C1 segment of cervical spinal cord (tissue), 14 donors: ENCODE results near the gene MAGI1.
"Not testable (repeated sequence)": the region's sequence is repeated elsewhere in the genome, so short reads cannot be mapped to it uniquely, and the experiment has no call there.

ENCODE experiments used
- DNase-seq, 14 donors: peaks; one replicate each; lab custom pipeline; 2025; lab: John Stamatoyannopoulos, UW

The MAGI1 gene

DNA sequence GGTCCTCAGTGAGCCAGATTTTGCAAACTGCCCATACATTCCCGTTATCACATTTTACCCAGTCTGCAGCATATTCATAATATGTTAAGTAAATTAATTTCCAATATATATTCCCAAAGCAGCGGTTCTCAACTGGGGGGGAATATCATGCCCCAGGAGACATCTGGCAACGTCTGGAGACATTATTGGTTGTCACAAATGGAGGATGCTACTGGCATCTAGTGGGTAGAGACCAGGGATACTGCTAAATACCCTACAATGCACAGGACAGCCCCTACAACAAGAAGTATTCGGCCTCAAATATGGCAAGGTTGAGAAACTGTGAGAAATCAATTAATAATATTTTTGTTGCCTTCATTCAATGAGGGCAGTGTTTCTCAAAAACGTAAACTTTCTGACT is 280.3 kb downstream of the MAGI1 start:
- DNase-seq = peak in 1 of 14 donors; percentile 21

DNA sequence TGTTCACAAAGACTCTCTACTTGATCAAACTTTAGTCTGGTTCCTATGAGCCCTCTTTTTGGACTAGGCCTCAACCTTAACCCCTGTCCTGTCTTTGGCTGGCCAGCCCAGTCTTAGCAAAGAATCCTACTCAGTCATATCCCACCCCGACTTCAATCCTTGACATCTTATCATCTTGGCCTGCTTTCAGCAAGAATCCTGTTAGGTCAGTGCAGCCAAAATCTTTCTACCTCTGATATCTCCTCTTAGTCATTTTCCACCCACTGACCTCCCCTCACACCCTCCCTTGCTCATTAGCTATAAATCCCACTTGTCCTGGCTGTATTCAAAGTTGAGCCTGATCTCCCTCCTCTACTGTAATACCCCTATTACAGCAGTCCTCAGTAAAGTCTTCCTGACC is 286.1 kb downstream of the MAGI1 start:
- DNase-seq = no peak

GRCh38 chr3:65751123-65751700 is 287.5 kb downstream of the MAGI1 start:
- DNase-seq = peak in 10 of 14 donors; percentile 19 to 74 (median 52)

DNA sequence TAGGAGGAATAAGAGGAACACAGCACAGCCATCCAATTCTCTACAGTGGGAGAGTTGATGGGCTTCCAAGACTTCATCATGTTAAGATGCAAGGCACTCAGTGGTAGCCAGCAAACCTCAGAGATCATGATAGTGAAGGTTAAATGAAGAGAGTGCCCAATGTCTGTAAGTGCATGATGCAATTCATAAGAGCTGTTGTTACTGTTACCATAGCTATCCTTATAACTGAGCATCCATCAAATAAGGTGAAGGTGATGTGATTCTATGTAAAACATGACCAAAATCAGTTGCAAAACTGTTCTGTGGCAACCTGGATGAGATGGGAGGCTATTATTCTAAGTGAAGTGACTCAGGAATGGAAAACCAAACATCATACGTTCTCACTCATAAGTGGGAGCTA is 289.7 kb downstream of the MAGI1 start:
- DNase-seq = no peak

- DNase-seq = no peak
Measured at GRCh38 chr3:65748326-65748725, 290.4 kb downstream of the MAGI1 start.

DNA sequence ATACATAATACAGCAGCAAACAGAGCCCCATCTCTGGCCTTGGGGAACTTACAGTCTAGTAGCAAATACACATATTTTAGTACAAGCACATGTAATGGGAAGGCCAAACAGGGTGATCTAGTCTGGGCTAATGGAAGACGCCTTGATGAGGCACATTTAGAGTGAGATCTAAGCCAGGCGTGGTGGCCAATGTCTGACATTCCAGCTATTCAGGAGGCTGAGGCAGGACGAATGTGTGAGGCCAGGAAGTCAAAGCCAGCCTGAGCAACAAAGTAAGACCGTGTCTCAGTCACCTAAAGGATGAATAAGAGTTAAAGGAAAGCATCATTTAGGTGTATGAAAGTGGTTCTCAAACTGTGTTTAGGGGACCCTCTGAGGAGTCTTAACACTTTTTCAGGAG is 291.9 kb downstream of the MAGI1 start:
- no peak for DNase-seq

- DNase-seq = peak in 1 of 14 donors; percentile 53
Measured at GRCh38 chr3:65745306-65745705, 293.4 kb downstream of the MAGI1 start.

- no peak for DNase-seq
Measured at GRCh38 chr3:65742914-65743313, 295.8 kb downstream of the MAGI1 start.

- no peak for DNase-seq
Measured at GRCh38 chr3:65741540-65741939, 297.2 kb downstream of the MAGI1 start.

GRCh38 chr3:65739901-65740541 is 298.7 kb downstream of the MAGI1 start:
- no peak for DNase-seq

GRCh38 chr3:65734792-65735191 is 303.9 kb downstream of the MAGI1 start:
- no peak for DNase-seq

- no peak for DNase-seq
Measured at GRCh38 chr3:65734382-65734781, 304.3 kb downstream of the MAGI1 start.

GRCh38 chr3:65733459-65733858 is 305.3 kb downstream of the MAGI1 start:
- DNase-seq = no peak

DNA sequence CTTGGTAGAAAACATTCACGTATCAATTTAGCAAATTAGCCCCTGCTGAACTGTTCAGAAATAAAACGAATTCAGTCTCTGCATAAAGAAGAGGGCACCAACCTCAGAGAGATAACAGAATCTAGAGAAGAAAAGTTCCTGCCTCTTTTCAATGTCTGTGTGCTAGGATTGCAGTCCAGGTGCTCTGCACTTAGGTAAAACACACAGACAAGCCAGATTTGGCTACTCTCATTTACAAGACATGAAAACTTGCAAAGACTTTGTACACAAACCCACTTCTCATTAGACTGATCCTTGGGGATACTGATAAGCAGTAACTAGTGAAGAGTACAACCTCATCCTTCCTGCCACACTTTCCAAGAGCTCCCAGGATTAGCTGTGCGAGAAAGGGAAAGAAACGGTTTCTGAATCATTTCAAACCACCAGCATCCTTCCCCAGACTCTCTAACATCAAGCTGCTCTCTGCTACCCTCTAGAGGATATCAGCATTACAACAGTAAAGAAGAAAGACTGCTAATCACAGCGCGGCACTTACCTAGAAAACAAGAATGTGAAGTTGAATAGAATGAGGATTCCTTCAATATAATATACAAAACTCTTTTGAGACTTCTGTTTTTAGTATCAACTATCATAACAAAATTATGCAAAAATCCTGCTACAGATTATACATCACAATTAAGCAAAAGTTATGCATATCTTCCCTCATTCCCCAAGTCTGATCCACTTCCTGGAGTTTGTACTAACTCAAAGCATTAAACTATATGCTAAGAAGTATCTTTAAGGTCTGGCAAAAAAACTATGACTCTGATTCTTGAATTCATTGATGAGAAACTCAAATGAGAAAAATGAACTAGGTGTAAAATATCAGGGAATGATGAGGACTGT is 306.4 kb downstream of the MAGI1 start:
- peak in 4 of 14 donors; percentile 11 to 53 (median 18) for DNase-seq

GRCh38 chr3:65730449-65730848 is 308.3 kb downstream of the MAGI1 start:
- DNase-seq = no peak

- DNase-seq = no peak
Measured at GRCh38 chr3:65729973-65730372, 308.7 kb downstream of the MAGI1 start.

DNA sequence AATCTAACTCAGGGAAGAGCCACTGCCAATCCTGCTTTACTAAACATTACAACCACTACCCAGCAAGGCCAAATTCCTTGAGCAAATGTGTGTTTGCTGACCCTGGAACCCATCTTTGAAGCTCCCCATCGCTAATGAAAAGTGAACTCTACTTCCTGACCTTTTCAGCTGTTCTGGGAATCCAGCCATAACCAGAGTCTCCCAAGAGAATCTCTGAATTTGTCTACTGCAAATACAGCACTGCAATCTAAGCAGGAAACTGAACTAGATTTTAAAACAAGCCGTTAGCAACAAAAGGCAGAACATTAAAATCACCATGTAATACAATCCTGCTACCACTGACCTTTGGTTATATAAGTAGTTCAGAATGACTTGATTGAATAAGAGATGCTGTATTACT is 309.2 kb downstream of the MAGI1 start:
- DNase-seq = peak in 2 of 14 donors; percentile 7 to 13

DNA sequence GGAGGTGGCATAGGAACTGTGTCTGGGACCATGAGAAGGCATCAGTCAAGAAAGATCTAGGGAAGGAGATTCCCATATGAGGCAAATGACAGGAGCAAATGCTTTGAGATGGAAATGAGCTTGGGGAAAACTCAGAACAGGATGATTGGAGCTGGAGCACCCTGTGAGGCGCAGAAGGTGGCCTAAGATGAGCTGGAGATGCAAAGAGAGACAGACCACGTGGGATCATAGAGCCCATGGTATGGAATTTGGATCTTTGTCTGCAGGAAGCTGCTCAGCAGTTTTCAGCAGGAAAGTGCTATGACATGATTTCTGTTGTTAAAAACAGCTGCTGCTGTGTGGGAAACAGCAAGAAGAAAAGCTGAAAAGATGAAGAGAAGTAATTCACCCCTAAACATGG is 310.6 kb downstream of the MAGI1 start:
- no peak for DNase-seq

DNA sequence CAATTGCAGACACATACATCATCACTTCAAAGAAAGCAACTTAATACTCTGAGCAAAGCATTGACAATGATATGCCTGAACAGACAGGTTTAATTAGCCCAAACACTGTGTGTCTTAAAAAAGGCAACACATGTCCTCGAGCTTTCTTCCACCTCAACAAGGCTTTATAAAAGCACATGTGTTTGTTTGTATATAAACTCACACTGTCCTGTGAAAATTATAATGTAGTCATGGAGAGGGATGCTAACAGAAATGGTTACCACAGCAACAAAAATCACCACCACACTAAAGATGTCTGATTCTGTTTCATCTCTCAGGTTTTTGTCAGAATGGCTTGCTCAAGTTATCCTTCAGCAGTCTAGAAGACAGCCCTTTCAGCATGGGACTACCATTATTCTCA is 314.7 kb downstream of the MAGI1 start:
- DNase-seq = no peak

DNA sequence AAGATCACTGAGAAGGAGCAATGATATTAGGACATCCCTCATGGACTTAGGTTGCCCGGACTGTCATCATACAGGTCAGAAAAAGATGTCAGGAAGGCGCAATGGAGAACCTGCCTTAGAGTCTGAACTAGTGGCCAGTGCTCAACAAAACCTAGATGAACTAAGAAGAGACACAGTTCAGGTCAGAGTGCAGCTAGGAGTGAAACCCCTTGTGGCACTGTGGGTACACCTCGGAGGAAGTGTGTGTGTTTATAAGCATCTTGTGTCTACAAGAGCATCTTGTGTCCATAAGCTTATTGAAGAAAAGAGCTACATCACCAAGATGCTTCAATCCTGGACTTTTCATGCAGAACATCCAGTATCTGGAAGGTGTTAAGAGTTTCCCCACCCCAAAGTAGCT is 315.7 kb downstream of the MAGI1 start:
- DNase-seq = no peak

GRCh38 chr3:65720989-65721737 is 317.6 kb downstream of the MAGI1 start:
- no peak for DNase-seq

DNA sequence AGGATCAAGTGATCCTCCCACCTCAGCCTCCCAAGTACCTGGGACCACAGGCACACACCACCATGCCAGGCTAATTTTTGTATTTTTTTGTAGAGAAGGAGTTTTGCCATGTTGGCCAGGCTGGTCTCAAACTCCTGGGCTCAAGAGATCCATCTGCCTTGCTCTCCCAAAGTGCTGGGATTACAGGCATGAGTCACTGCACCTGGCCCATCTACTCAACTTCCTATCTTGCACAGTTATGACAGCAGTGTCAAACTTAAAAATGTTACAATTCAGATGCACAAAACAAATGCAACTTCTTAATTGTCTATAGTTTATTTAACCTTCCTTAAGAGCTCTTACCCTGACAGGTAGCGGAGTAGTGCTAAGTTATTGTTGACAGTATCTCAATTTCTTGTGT is 319.1 kb downstream of the MAGI1 start:
- DNase-seq = not testable (repeated sequence)
